Superior temporal gyrus (tissue), 1 donor: ENCODE data around the gene JMJD4.

ENCODE experiments used
- DNase-seq: peaks from one replicate; pipeline ENCODE4 v3.0.0-alpha.2; 2016; ENCODE audit errors: extremely low spot score

Gene JMJD4

DNA sequence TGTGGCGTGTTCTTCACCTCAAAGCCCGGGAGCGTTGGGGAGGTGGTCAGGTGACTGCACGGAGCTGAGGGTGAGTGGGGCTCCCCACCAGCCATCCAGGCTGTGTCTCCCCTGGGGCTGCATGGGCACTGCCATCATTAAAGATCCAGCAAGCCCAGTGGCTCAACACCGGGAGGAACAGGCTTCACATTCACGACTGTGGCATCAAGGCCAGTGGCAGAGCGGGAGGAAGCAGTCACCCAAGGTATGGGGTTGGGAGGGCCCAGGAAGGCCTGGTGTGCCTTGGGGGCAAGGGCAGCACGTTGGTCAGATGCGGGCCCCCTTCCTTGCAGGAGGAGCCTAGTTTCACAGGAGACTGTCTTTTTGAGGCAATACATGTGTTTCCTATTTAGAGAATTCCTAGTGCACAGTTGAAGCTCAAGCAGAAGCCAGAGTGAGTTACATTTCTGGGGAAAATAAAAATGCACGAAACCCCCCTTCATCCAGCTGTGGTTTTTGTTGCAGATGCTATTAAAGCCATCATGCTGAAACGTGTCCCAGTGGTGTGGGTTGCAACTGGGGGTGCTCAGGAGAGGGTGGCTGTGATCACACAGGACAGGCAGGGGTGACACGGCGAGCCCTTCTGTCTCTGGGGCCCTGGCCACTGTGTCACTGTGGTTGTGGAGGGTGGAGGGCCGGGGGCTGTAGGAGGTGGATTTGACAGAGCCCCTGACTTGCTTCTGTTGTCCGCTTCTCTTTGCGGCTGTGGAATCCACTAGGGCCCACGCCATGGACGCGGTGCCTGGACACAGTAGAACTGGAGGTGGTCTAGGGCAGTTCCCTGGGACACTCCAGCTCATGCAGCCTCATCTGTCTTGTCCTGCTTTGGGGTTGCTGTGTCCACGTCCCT is 34.2 kb upstream of the JMJD4 start:
- no peak for DNase-seq

DNA sequence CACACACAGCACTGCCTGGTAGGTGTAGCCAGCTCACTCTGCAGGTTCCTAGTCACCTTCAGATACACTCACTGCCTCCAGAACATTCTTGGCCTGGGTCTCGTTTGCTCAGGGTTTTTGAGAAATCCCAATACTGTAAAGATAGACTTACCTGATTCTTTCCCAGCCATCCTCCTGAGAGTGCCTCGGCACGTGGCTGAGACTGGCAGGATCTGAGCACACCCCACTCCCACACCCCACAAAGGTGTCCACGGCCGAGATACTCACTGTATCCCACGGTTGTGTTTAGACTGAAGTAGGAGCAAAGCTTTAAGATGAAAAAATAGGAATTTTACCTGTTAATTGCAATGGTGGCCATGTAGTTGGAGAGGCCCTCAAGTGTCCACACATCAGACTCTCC is 33.5 kb upstream of the JMJD4 start:
- no peak for DNase-seq

GRCh38 chr1:227768125-227768439 is 33.0 kb upstream of the JMJD4 start:
- DNase-seq, result no peak

DNA sequence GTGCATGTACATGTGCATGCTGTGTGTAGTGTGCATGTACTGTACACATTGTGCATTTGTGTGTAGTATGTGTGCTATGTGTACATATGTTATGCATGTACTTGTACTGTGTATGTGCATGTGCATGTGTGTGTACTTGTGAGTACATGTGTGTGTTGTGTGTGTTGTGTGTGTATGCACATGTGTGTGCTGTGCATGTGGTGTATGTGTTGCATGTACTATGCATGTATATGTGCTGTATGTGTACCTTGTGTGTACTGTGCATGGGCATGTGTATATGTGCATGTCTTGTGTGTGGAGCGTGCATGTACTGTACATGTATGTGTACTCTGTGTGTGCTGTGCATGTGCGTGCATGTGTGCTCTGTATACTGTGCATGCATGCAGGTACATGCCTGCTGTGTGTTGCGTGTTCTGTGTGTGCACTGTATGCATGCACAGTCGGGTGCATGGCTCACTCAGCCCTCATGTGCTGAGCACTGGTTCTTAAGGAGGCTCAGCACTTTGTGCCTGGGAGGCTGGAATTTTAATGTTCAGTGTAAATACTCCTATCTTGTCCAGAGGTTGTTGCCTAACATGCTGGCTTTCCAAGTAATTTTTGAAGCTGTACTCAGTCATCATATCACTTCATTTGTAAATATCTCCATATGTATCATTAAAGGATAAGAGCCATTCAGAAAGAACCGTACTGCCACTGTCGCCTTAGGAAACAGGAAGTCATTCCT is 32.5 kb upstream of the JMJD4 start:
- DNase-seq, result no peak

GRCh38 chr1:227766653-227767277 is 31.7 kb upstream of the JMJD4 start:
- DNase-seq, result no peak

DNA sequence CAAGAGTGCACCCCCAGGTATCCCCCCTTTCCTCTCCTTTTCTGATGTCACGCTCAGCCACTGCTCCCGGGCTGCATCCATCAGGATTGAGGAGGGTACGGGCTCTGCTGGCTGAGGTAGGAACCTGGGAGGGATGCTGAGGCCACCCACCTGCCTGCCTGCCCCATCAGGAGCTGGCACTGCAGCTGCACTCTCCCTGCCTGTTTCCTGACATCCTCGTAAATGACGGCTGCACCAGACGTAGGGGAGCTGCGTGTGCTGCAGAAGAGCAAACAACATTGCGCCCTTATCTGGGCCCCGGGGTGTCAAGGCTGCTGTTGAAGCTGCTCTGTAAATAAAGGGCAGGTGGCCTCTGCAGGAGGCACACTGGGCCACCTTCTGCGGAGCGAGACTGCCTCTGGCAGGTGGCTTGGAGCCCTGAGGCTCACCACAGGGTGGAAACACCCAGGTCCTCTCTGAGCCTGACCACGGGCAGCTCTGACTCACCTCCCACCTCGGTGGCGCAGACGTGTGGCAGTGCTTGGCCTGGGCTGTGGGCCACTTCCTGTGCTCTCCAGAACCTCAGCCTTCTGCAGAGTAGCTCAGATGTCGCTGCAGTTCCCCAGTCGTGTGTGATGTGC is 31.0 kb upstream of the JMJD4 start:
- DNase-seq, result no peak

DNA sequence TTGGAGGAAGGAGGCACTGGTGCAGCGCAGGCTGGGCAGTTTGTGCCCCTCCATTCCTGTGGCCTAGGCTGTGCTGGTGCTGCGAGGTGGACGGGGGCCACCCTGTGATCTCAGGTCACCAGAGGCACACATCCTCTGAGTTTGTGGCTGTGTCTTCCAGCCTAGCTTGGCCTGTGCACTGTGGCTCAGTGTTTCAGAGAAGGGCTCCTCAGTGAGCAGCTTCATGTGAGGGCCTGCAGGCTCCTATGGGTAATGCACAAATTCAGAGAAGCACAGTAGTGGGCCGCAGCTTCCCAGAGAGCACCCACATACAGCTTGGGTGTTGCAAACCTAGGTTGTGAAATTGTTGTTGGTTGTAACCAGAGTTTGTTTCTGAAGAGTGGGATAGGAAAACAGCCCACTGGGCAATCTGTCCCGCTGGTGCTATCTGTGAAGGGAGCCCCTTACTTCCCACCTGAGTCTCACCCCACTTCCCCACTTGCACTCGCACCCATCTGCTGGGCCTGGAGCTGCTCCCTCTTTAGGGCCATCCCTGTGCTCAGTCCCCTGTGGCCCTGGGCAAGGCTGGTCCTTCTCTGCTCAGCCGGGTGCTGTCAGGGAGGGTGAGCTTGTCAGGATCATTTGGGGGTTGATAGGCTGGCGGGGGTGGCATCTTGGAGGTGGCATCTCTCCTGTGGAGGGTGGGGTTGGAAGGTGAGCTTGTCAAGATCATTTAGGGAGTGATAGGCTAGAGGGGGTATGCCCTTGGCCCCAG is 30.3 kb upstream of the JMJD4 start:
- no peak for DNase-seq

DNA sequence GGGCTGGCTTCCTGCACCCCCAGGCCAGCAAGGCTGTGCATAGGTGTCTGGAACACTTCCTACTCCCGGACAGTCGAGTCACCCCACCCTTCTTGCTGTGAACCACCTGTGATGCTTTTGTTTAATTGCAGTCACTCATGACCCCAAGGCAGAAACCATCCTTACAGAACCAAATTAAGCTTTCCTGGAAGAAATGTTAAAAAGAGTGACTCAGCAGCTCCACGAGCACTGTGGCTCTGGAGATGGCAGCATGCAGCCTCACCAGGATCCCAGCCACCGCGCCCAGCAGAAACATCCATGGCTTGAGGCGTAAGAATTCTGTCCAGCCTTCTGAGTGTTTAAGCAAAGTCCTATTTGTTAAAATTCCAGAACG is 28.9 kb upstream of the JMJD4 start:
- DNase-seq, result no peak

DNA sequence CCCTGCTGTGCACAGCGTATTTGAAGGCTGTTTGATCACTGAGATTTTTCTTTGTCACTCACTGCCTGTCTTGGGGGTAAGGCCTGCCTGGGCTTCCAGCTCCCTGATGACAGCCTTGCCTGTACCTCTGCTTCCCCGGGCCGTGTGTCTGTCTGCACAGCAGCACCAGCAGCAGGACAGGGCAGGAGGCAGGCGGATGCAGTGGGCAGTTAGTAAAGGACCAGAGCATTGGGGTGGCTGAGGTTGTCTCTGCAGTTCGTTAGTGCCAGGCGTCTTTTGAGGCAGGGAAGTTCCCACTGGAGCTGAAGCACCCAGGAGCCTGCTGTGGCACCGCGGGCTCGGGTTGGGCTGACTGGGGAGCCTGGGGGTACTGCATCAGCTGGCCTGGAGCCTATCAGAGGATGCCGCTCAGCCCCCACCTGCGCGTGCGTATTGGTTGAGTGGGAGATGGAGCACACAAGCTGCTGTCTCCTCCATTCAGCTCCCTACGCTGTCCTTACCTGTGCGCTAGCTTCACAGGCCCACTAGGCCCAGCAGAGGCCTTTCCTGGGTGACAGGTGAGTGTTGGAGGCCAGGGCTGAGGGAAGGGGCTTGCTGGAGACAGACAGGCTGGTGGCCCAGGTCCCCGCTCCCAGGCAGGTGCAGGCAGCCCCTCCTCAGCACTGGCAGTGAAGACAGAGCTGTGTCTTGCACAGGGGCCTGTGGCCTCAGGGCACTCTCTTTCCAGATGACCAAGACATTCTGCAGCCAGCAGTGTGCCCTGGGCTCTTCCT is 28.3 kb upstream of the JMJD4 start:
- DNase-seq, result no peak

- peak; percentile 84 for DNase-seq
Measured at GRCh38 chr1:227762231-227762911, 27.3 kb upstream of the JMJD4 start.

GRCh38 chr1:227761621-227762230 is 26.6 kb upstream of the JMJD4 start:
- no peak for DNase-seq

- no peak for DNase-seq
Measured at GRCh38 chr1:227760377-227760776, 25.3 kb upstream of the JMJD4 start.

- no peak for DNase-seq
Measured at GRCh38 chr1:227759341-227760300, 24.5 kb upstream of the JMJD4 start.

GRCh38 chr1:227758366-227758765 is 23.3 kb upstream of the JMJD4 start:
- DNase-seq, result peak; percentile 63

- no peak for DNase-seq
Measured at GRCh38 chr1:227757781-227758180, 22.7 kb upstream of the JMJD4 start.

DNA sequence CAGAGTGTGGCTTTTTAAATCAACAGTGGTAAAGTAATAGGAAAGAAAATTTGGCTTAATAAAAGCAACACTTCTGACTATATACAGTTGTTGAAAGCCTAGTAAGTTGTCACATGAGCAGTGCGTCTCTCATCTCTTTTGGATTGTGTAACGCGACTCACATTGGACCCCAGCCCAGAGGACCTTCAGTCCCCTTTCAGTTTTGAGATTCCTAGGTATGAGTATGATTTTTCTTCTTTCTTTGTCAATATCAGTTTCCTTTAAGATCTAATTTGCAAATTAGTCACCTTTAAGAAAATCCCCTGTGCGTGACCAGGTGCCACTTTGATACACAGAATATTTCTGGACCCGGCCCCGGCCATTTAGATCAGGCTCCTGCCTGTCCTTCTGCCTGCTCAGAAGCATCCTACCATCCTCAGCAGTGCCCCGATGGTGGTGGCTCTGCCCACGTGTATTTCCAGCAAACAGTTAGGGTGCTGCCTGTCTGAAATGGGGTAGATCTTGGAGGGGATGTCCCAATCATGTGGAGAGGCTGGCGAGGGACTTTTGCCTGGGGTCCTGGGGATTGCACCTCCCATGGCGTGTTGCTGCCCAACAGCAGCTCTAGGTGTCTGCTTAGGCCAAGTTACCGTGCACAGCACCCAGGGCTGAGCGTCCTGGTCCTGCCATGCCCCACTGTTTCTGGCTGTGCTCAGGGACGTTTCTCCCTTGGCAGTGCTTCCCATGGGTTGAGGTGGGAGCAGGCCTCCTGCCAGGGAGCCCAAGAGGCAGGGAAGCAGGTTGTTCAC is 21.3 kb upstream of the JMJD4 start:
- DNase-seq, result no peak

DNA sequence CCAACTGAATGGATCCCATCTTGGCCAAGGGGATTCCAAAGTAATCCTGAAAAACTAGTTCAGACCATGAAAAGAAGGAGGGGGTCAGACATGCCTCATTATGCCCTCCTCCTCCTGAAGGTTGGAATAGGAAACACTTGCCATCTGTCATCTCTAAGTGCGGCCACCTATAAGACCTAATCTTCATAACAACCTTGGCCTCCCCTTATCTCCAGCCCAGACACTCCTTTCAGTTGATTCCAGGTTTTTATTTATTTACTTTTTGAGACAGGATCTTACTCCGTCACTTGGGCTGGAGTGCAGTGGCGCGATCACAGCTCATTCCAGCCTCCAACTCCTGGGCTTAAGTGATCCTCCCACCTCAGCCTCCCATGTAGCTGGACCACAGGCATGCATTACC is 19.9 kb upstream of the JMJD4 start:
- no peak for DNase-seq
